ENCODE data around the gene LCE1F.
A peak's percentile ranks its signal among the peaks of the same experiment; 100 is the strongest.

Gene LCE1F

GRCh38 chr1:152776361-152776760 lies 1.4 kb downstream of the LCE1F start:
- no peak overlapping the region for H2AFZ ChIP-seq (ENCODE audit: low read length)
- TF ChIP-seq EZH2phosphoT487 (IDR thresholded peaks at IDR 0.05; ENCODE audit: low read length) (no peak), EZH2 (optimal IDR thresholded peaks at IDR 0.05; ENCODE audit: low read depth, low read length) (no peak)
- TF ChIP-seq, protein P1, sequence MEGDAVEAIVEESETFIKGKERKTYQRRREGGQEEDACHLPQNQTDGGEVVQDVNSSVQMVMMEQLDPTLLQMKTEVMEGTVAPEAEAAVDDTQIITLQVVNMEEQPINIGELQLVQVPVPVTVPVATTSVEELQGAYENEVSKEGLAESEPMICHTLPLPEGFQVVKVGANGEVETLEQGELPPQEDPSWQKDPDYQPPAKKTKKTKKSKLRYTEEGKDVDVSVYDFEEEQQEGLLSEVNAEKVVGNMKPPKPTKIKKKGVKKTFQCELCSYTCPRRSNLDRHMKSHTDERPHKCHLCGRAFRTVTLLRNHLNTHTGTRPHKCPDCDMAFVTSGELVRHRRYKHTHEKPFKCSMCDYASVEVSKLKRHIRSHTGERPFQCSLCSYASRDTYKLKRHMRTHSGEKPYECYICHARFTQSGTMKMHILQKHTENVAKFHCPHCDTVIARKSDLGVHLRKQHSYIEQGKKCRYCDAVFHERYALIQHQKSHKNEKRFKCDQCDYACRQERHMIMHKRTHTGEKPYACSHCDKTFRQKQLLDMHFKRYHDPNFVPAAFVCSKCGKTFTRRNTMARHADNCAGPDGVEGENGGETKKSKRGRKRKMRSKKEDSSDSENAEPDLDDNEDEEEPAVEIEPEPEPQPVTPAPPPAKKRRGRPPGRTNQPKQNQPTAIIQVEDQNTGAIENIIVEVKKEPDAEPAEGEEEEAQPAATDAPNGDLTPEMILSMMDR (IDR thresholded peaks at IDR 0.05; ENCODE audit: low read length) = no peak
- no peaks in the 10 kb centered on the region for H3K36me3 ChIP-seq (replicated peaks; ENCODE audit: insufficient read depth, low read length)

GRCh38 chr1:152777510-152778137 lies 2.7 kb downstream of the LCE1F start:
- no peak overlapping the region for H3K4me2 ChIP-seq (ENCODE audit: low read depth, low read length)
- no peak overlapping the region for H3K27ac ChIP-seq (ENCODE audit: low read length)
- H3K4me1 ChIP-seq (ENCODE audit: low read length) = no peaks in the 10 kb centered on the region
- TF ChIP-seq, protein P1 (IDR thresholded peaks at IDR 0.05; ENCODE audit: low read length) = peak; percentile 54
- no peak for TF ChIP-seq EZH2 (optimal IDR thresholded peaks at IDR 0.05; ENCODE audit: low read depth, low read length)
- no peak for TF ChIP-seq EZH2phosphoT487 (IDR thresholded peaks at IDR 0.05; ENCODE audit: low read length)
- peak; percentile 33 for DNase-seq
- H3K9me2 ChIP-seq (replicated peaks; ENCODE audit: insufficient read depth, low read length) = no peaks in the 10 kb centered on the region
- H3K79me2 ChIP-seq (ENCODE audit: low read length) = no peaks in the 10 kb centered on the region
- no peaks in the 10 kb centered on the region for H3F3A ChIP-seq (ENCODE audit: insufficient read depth, low read length)
- H3K36me3 ChIP-seq (replicated peaks; ENCODE audit: insufficient read depth, low read length) = no peaks in the 10 kb centered on the region
- no peak overlapping the region for H3K4me3 ChIP-seq (ENCODE audit: low read length)
- H3K9me3 ChIP-seq (replicated peaks; ENCODE audit: insufficient read depth, low read length) = no peaks in the 10 kb centered on the region
- no peak overlapping the region for H2AFZ ChIP-seq (ENCODE audit: low read length)
- no peak overlapping the region for H3K9ac ChIP-seq (ENCODE audit: low read length)
- no peaks in the 10 kb centered on the region for H3K27me3 ChIP-seq (replicated peaks; ENCODE audit: insufficient read depth, low read length)
- no peaks in the 10 kb centered on the region for H4K20me1 ChIP-seq (ENCODE audit: insufficient read depth, low read length)

More at GRCh38 chr1:152776361-152776760, 1.4 kb downstream of the LCE1F start:
- H3K4me2 ChIP-seq (ENCODE audit: low read depth, low read length) = no peak overlapping the region
- H3K27ac ChIP-seq (ENCODE audit: low read length) = no peak overlapping the region
- no peaks in the 10 kb centered on the region for H3K4me1 ChIP-seq (ENCODE audit: low read length)
- no peaks in the 10 kb centered on the region for H3K9me3 ChIP-seq (replicated peaks; ENCODE audit: insufficient read depth, low read length)
- H4K20me1 ChIP-seq (ENCODE audit: insufficient read depth, low read length) = no peaks in the 10 kb centered on the region
- no peak for DNase-seq
- no peaks in the 10 kb centered on the region for H3F3A ChIP-seq (ENCODE audit: insufficient read depth, low read length)
- no peaks in the 10 kb centered on the region for H3K9me2 ChIP-seq (replicated peaks; ENCODE audit: insufficient read depth, low read length)
- no peak overlapping the region for H3K9ac ChIP-seq (ENCODE audit: low read length)
- H3K27me3 ChIP-seq (replicated peaks; ENCODE audit: insufficient read depth, low read length) = no peaks in the 10 kb centered on the region
- H3K79me2 ChIP-seq (ENCODE audit: low read length) = no peaks in the 10 kb centered on the region
- H3K4me3 ChIP-seq (ENCODE audit: low read length) = no peak overlapping the region

GRCh38 chr1:152783095-152783494 lies 8.2 kb downstream of the LCE1F start:
- H3K79me2 ChIP-seq (ENCODE audit: low read length) = no peaks in the 10 kb centered on the region
- H3K27me3 ChIP-seq (replicated peaks; ENCODE audit: insufficient read depth, low read length) = no peaks in the 10 kb centered on the region
- H3K4me3 ChIP-seq (ENCODE audit: low read length) = no peak overlapping the region
- no peak for DNase-seq
- no peak overlapping the region for H2AFZ ChIP-seq (ENCODE audit: low read length)
- no peaks in the 10 kb centered on the region for H3F3A ChIP-seq (ENCODE audit: insufficient read depth, low read length)
- H3K9me2 ChIP-seq (replicated peaks; ENCODE audit: insufficient read depth, low read length) = no peaks in the 10 kb centered on the region
- no peaks in the 10 kb centered on the region for H3K4me1 ChIP-seq (ENCODE audit: low read length)
- H3K4me2 ChIP-seq (ENCODE audit: low read depth, low read length) = no peak overlapping the region
- H3K27ac ChIP-seq (ENCODE audit: low read length) = no peak overlapping the region
- H3K36me3 ChIP-seq (replicated peaks; ENCODE audit: insufficient read depth, low read length) = no peaks in the 10 kb centered on the region
- H3K9me3 ChIP-seq (replicated peaks; ENCODE audit: insufficient read depth, low read length) = no peaks in the 10 kb centered on the region
- H3K9ac ChIP-seq (ENCODE audit: low read length) = no peak overlapping the region
- H4K20me1 ChIP-seq (ENCODE audit: insufficient read depth, low read length) = no peaks in the 10 kb centered on the region
- TF ChIP-seq EZH2 (optimal IDR thresholded peaks at IDR 0.05; ENCODE audit: low read depth, low read length) (no peak), EZH2phosphoT487 (IDR thresholded peaks at IDR 0.05; ENCODE audit: low read length) (no peak)
- TF ChIP-seq, protein P1 (IDR thresholded peaks at IDR 0.05; ENCODE audit: low read length) = no peak
